GM18873 (cell line): ENCODE data around the gene VAC14.

Experiments used
- ATAC-seq: cut with Tn5 transposase; IDR thresholded peaks from one replicate; pipeline ENCODE4 v1.9.1; 2021; ENCODE audit warnings: mild to moderate bottlenecking, moderate library complexity, moderate number of reproducible peaks; ENCODE audit not compliant: unreplicated experiment, low FRiP score

The VAC14 gene

DNA sequence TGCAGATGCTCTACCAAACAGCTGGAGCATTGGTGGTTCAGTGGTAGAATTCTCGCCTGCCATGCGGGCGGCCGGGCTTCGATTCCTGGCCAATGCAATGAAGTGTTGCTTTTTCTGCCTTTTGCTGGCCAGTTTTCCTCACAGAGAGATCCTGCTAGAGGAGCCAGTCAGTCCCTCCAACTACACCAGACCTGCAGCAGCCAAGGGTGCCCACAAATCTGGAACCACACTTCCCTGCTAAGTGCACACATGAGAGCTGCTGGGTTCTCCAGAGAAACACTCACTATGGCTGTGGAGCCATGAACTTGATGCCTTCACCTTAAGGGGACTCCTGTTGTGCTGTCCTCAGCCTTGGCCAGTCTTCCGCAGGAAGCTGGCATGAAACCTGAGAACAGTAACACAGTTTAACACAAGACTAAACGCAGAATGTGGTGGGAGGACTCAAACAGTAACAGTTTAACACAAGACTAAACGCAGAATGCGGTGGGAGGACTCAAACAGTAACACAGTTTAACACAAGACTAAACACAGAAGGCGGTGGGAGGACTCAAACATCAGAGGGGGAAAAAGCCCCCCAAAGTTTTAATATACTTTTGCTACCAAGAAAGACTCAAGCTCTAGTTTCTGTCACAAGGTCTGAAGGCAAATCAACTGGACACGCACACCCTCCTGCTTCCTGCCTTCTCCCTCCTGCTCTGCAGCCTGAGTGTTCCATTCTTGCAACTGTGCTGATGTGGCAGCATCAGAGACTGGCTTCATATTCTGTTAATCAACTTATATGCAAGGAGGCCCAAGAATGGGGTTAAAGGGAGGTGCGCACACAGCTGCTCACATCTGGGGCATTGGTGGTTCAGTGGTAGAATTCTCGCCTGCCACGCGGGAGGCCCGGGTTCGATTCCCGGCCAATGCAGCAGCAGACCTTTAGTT lies 12.0 kb downstream of the VAC14 start:
- no peak for ATAC-seq

DNA sequence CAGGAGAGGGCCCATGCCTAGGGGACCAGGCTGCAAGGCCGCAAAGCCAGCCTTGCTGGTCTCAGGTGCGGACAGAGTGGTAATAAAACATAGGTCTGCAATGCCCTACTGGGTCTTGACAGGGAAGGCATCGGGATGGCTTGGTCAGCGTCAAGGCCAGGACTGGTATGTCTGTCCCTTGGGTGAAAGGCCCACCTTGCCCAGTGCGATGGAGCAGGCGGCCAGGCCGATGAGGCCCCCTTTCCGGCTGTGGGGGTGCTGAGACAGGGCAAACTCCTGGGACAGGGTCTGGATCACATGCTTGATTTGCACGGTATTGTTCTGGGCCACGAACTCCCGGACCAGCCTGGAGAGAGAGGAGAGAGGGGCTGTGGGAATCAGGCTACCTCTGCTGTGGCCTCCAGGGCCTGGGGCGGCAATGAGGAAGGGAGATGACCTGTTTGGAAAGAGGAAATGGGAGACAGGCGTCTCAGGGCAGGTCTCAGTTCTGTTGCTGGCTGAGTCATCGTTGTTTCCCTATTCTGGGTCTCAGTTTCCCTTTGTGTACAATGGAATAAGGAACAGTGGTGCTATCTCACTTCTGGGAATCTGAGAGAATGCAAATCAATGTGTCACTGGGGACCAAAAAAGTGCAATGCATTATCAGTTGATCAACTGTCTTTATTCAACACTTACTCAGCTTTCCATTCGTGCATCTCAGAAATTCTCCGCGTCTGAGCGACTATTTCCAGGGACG lies 14.8 kb downstream of the VAC14 start:
- ATAC-seq = no peak

DNA sequence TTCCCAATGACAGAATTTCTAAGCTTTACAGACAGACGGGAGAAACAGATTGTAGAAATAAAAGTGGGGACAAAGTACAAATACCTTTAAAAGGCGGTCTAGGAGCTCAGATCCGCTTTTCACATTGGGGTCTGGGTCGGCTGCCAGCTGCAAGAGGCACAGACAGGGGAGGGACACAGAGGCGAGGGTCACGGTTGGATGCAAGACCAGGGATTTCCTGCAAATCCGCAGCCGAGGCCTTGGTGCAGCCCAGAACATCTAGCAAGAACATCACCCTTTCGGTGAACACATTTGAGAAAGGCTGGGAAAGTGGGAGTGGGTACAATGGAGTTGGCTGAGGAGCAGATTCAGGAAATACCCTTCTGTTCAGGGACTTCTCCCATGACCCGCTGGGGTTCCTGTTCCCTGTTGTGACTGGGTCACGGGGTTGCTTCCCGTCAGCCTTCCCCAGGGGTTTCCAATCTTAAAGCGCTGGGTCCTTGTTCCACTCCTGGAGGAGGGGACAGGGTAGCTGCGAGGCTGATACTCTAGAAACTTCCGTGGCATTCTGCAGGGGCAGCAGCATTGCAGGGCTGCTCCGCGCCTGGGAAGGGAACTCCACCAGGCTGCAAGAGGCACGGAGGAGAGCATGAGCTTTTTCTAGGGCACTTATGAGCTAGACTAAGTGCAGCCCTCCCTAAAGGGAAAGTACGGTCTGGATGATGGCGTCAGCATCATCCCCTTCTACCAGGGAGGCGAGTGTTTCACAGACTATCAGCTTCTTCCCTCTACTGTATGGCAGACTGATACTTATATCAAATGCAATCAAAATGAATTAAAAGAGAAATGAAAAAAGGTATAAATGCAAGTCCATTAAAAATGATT lies 16.0 kb downstream of the VAC14 start:
- ATAC-seq = no peak

DNA sequence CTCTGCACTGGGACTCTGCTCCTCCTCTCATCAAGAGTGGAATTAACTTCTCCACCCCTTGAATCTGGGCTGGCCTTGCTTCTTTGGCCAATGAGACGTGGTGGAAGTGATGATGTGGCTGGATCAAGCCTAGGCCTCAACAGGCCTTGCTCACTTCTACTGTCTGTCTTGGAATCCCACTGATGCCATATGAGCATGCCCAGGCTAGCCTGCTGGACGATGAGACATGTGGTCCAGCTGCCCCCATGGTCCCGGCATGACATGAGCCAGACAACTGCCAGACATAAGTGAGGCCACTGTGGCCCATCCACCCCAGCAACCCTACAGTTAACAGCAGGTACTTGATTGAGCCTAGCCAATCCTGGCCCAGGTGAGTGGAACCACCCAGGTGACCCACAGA lies 18.7 kb downstream of the VAC14 start:
- no peak for ATAC-seq

DNA sequence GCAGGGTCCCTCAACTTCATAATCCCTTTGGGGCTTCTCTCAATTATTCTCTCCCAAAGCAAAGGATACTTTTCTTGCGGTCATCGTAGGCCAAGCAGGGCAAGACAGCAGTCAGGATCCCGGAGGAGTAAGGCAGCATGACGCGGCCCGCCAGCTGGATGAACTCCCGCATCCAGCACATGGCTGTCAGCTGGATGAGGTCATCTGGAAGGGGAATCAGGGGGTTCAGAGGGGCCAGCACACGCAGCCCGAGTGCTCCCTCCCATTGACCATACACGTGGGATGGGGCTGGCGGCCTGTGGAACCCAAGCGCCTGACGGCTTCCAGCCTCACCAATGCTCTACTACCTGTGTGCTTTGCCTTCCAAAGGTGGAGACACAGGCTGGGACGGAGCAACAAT lies 19.2 kb downstream of the VAC14 start:
- ATAC-seq = no peak

DNA sequence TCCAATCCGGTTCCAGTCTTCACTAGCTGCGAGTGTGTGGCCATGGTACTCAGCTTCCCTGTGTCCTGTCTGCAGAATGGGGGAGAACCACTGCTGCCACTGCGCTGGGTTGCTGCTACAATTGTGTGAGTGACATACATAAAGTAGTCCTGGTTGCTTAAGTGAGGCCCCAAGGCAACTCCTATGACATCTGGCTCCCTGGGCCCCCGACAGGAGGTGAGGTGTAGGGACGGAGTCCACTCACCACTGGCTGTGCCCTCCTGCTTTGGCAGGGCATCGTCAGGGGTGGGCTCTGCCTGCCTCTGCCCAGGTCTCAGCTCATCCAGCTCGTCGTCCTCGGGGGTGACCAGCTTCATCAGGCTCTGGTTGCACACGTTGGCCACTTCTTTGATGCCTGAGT lies 20.4 kb downstream of the VAC14 start:
- no peak for ATAC-seq

DNA sequence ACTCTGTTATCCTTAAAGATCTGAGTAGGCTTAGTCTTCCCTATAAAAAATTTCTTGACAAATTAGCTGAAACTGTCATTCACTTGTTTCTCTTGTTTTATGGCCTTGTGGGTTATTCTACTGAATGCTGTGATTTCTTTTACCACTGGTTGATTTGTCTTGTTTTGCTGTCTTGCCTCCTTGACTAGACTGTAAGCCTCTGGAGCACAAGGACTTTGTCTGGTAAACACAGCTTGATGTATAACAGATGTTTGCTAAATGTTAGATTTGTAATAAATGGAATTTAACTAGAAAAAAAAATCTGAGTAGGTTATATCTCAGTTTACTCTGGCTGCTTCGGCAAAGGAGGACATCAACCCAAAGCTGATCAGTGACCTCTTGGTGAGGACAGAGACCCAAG lies 21.6 kb downstream of the VAC14 start:
- no peak for ATAC-seq

DNA sequence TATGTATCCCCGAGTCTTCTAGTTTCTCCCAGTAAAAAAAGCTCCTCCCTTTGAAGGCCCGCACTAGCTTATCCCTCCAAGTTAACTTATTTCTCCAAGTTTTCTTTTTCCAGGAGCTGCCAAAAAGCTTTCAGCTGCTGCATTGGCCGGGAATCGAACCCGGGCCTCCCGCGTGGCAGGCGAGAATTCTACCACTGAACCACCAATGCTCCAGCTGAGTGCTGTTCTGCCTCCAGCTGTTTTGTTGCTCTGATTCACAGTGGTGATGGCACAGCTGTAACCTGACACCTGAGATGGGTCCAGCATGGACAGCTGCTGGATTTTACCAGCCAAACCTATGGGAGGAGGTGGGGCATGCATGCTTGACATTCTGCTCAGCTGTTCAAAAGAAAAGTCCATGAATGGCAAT lies 22.1 kb downstream of the VAC14 start:
- ATAC-seq = no peak

DNA sequence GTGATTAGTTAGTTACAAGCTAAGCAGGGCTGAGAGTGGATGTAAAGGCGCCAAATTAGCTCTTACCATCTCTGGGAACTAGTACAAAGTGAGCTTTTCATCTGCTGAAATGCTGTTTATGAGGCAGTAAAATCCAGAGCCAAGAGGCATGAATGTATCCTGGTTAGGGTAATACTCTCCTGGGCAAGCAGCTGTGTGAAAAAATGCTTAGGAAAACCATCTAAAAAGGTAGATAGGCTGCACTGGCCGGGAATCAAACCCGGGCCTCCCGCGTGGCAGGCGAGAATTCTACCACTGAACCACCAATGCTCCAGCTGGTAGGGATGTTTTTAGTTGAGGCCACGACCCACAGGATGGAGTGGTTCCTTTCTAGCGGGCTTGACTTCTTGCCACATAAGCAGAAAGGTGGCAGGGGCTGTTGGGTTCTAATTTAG lies 23.0 kb downstream of the VAC14 start:
- ATAC-seq = no peak

DNA sequence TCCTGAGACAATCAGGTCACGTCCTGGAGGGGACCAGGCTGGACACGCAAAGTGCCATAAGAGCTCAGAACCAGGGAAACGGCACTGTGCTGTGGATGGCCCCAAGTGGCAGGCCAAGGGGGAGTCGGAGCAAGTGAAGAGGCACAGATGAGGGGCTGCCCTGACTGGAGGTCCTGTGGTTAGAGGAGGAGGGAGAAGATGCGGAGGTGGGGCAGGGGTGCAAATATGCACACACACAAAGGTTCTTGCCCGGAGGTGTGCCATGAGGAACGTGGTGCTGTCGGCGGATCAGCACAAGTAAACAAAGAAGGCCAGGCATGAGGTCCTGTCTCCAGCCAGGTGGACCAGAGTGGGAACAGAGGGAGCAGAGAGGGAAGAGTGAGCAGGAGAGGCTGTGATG lies 23.5 kb downstream of the VAC14 start:
- no peak for ATAC-seq

DNA sequence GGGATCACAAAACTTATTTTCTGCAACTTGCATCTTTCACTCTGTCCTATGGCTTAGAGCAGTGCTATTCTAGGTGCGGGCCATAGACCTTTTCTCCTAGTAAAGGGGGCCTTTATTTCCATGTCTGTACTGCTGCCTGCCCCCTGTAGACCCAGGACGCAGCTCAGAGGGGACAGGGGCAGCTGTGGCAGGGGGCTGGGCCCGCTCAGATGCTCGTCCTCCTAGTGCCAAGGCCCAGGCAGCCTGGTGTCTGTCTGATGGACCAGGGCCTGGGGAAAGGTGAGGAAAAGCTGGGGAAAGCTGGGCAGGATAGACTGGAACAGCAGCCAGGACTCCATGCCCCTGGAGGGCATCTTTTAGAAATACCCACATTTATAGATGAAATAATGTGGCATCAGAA lies 25.6 kb downstream of the VAC14 start:
- ATAC-seq = no peak

DNA sequence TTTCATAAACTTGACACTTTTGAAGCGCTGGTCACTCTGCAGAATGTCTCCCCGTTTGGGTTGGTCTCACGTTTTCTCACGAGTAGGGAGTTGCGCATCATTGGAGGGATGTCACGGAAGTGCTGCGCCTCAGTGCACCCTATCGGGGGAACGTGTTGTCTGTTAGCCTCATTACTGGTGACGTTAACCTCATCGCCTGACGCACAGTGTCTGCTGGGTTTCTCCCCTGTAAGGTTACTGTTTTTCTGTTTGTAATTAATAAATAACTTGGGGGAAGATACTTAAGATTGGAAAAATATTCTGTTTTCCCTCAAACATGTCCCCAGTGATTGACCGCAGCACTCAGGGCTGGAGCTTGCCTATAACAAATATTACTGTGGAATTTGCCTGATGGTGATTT lies 26.7 kb downstream of the VAC14 start:
- ATAC-seq = no peak

DNA sequence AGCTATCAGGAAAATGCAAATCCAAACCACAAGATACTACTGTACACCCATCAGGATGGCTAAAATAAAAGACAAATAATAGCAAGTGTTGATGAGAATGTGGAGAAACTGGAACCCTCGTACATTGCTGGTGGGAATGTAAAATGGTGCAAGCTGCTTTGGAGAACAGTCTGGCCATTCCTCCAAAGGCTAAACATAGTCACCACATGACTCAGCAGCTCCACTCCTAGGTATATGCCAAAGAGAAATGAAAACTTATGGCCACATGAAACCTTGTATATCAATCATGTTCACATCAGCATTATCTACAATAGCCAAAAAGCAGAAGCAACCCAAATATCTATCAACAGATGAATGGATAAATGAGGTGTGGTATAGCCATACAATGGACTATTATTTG lies 28.5 kb downstream of the VAC14 start:
- ATAC-seq = no peak

DNA sequence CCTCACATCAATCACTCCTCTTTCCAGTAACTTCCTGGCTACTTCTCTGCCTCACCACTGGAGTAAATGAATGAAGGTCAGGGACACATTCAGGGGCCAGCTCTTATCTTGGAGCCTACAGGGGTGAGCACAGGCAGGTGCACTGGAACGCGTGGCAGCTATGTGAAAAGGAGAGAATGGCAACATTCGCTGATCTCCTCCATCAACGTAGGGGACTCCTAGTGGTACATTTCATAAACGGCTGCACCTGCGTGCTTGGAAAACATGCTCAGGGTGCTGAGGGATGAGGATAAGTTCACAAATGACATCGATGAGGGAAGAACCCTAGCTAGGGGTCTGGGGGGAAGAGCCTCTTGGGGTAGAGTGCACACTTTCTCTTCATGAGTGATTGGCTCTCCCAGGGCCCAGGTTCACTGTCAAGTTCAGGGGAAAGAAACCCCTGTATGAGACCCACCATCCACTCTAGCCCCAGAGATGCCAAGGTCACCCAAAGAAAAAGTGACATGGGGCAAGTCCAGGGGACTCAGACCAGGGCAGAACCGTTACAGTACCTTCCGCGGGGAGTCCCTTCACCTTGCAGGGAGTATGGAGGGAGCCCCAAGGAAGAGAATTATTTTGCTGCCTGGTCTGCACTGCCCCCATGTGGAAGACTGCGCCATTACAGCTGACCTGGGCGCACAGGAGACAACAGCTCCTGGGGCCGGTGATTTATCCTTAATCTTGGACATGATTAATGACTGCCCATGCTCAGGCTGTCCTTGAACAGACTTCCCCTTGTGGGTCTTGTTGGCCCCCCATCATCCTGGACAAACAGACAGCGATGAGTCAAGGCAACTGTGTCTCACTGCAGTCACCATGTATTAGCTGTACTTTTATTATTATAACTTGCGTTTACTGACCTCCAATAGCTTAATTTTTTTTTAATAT lies 30.1 kb downstream of the VAC14 start:
- ATAC-seq = no peak

DNA sequence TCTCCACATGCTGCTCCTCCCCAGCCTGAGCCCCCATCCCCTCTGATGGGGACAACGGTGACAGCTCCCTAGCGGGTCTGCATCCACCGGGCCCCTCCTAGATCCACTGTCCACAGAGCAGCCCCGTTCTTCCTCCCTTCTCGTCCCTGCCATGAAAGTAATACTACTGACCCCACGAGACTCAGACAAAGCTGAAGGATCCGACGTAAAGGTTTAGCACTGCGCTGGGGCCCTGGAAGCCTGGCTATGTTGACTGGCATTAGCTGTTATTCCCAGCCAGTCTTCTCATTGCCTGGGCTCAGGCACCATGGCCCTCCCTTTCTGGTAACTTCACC lies 30.7 kb downstream of the VAC14 start:
- no peak for ATAC-seq

DNA sequence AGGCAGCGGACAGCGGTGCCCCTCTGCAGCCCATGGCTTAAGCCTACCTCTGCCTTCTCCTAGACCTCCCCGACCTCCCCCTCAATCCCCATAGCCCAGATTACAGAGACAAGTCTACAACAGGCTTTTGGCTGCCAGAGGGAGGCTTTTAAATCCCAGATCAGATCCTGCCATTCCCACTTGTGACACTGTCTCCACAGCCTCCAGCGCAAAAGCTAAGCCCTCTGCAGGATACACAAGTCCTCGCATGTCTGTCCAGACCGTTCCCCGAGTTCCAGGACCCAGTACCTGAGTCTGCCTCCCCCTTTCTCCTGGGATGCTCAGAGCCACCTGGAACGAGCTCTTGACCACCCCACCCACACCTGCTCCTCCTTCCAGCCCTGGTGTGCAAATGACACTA lies 31.2 kb downstream of the VAC14 start:
- no peak for ATAC-seq

DNA sequence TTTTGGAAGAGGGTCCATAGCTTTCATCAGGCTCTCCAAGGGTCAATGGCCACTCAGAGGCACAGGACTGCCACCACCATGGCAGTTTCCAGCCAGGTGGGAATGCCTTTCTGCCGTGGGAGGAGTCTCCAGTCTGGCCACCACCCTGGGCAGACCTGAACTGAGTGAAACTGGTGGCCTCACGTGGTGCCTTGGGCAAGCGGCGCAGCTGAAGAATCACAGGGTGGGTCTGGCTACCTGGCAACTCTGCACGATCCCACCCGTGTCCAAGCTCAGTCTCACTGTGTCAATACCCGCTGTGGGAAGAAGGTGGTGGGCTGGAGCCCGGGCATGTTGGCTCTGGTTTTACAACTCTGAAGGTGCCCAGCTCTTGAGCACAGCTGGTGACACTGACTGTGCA lies 31.8 kb downstream of the VAC14 start:
- no peak for ATAC-seq

DNA sequence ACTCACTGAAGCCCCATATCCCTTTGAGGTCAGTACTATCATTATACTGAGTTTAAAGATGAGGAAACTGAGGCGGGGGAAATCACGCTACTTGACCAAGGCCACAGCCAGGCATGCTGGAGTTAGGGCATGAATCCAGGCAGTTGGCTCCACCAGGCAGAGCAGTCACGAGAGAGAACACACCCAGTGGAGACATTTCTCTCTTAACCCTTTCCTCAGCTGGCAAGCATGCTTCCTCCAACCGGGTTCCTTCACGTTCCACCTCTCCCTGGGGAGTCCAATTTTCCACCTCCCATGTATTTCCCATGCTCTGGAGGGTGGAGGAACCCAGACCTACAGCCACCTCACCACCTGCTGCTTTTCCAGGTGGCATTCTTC lies 32.8 kb downstream of the VAC14 start:
- ATAC-seq = no peak

DNA sequence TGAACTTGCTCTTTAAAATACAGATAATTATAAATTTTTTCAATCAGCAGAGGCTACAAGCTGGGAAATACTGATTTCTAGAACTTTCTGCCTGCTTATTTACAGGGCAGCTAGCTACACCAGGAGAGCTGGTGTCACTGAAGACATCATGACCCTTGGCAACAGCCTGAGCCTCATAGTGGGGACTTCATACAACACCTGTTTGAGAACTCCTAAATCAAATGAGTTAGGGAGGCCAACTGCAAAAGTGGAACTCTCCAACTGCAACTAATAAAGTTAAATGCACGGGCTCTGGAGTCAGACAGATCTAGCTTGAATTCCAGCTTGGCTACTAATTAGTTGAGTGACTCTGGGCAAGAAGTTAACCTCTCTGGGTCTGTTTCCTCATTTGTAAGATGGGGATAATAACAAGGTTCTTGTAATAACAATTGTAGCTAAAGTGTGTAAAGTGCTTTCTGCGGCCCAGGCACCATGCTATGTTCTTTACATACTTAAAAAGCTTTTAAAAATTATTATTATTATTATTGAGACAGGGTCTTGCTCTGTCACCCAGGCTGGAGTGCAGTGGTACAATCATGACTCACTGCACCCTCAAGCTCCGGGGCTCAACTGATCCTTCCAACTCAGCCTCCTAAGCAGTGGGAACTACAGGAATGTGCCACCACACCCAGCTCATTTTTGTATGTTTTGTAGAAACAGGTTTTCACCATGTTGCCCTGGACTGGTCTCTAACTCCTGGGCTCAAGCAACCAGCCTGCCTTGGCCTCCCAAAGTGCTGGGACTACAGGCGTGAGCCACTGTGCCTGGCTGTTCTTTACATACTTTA lies 33.4 kb downstream of the VAC14 start:
- ATAC-seq = no peak
